ENCODE results near the gene BAZ1B.
A peak's percentile ranks its signal among the peaks of the same experiment; 100 is the strongest.
"Not testable (repeated sequence)": the region's sequence is repeated elsewhere in the genome, so short reads cannot be mapped to it uniquely, and the experiment has no call there.

BAZ1B gene

DNA sequence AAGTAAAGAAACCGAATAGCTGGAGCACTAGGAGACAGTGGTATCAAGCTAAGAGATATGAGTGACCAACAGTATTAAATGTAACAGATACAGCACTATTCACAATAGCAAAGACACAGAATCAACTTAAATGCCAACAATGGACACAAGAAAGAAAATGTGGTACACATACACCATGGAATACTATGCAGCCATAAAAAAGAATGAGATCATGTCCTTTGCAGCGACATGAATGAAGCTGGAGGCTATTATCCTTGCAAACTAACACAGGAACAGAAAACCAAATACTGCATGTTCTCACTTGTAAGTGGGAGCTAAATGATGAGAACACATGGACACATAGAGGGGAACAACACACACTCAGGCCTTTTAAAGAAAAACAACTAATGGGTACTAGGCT lies 26.6 kb downstream of the BAZ1B start:
- ATAC-seq, result not testable (repeated sequence)
- peak; percentile 63 for TF ChIP-seq ZNF8 (CRISPR knock-in tag; IDR thresholded peaks at IDR 0.05)

DNA sequence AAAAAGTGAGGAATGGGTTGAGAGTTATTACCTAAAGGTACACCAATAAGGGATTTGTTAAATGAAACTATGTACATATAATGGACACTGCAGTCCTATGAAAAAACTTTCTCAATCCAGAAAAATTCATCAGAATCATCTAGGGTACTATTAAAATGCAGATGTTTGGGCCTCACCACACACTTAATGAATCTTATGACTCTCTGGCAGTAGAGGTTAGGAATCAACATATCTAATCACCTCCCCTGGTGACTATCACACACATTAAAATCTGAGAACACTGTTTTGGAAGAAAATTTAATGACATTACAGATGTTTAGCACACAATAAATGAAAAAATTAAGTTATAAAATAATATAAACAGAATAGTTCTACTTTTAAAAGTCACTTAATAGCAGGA lies 32.1 kb downstream of the BAZ1B start:
- TF ChIP-seq ZFP3 (CRISPR knock-in tag; IDR thresholded peaks at IDR 0.05), result no peak
- no peak for TF ChIP-seq TCF4 (CRISPR knock-in tag; IDR thresholded peaks at IDR 0.05; ENCODE audit: borderline replicate concordance)
- TF ChIP-seq RARB (CRISPR knock-in tag; IDR thresholded peaks at IDR 0.05), result no peak
- no peak for TF ChIP-seq ESRRG (CRISPR knock-in tag; IDR thresholded peaks at IDR 0.05)
- TF ChIP-seq ZNF70 (CRISPR knock-in tag; IDR thresholded peaks at IDR 0.05), result no peak
- no peak for TF ChIP-seq ZFP30 (CRISPR knock-in tag; IDR thresholded peaks at IDR 0.05)
- TF ChIP-seq ARNTL (CRISPR knock-in tag; IDR thresholded peaks at IDR 0.05; ENCODE audit: borderline replicate concordance, low read depth), result no peak
- TF ChIP-seq, protein P1, sequence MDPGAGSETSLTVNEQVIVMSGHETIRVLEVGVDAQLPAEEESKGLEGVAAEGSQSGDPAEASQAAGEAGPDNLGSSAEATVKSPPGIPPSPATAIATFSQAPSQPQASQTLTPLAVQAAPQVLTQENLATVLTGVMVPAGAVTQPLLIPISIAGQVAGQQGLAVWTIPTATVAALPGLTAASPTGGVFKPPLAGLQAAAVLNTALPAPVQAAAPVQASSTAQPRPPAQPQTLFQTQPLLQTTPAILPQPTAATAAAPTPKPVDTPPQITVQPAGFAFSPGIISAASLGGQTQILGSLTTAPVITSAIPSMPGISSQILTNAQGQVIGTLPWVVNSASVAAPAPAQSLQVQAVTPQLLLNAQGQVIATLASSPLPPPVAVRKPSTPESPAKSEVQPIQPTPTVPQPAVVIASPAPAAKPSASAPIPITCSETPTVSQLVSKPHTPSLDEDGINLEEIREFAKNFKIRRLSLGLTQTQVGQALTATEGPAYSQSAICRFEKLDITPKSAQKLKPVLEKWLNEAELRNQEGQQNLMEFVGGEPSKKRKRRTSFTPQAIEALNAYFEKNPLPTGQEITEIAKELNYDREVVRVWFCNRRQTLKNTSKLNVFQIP (CRISPR knock-in tag; IDR thresholded peaks at IDR 0.05; ENCODE audit: borderline replicate concordance, low read depth), result no peak
- no peak for TF ChIP-seq CSDC2 (CRISPR knock-in tag; IDR thresholded peaks at IDR 0.05)
- TF ChIP-seq, protein P2, sequence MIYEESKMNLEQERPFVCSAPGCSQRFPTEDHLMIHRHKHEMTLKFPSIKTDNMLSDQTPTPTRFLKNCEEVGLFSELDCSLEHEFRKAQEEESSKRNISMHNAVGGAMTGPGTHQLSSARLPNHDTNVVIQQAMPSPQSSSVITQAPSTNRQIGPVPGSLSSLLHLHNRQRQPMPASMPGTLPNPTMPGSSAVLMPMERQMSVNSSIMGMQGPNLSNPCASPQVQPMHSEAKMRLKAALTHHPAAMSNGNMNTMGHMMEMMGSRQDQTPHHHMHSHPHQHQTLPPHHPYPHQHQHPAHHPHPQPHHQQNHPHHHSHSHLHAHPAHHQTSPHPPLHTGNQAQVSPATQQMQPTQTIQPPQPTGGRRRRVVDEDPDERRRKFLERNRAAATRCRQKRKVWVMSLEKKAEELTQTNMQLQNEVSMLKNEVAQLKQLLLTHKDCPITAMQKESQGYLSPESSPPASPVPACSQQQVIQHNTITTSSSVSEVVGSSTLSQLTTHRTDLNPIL (CRISPR knock-in tag; IDR thresholded peaks at IDR 0.05; ENCODE audit: low read depth), result no peak
- no peak for TF ChIP-seq PPARA (CRISPR knock-in tag; IDR thresholded peaks at IDR 0.05; ENCODE audit: borderline replicate concordance)
- TF ChIP-seq, protein P3, sequence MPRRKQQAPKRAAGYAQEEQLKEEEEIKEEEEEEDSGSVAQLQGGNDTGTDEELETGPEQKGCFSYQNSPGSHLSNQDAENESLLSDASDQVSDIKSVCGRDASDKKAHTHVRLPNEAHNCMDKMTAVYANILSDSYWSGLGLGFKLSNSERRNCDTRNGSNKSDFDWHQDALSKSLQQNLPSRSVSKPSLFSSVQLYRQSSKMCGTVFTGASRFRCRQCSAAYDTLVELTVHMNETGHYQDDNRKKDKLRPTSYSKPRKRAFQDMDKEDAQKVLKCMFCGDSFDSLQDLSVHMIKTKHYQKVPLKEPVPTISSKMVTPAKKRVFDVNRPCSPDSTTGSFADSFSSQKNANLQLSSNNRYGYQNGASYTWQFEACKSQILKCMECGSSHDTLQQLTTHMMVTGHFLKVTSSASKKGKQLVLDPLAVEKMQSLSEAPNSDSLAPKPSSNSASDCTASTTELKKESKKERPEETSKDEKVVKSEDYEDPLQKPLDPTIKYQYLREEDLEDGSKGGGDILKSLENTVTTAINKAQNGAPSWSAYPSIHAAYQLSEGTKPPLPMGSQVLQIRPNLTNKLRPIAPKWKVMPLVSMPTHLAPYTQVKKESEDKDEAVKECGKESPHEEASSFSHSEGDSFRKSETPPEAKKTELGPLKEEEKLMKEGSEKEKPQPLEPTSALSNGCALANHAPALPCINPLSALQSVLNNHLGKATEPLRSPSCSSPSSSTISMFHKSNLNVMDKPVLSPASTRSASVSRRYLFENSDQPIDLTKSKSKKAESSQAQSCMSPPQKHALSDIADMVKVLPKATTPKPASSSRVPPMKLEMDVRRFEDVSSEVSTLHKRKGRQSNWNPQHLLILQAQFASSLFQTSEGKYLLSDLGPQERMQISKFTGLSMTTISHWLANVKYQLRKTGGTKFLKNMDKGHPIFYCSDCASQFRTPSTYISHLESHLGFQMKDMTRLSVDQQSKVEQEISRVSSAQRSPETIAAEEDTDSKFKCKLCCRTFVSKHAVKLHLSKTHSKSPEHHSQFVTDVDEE (CRISPR knock-in tag; IDR thresholded peaks at IDR 0.05), result no peak
- TF ChIP-seq TOX (CRISPR knock-in tag; IDR thresholded peaks at IDR 0.05; ENCODE audit: borderline replicate concordance), result no peak
- TF ChIP-seq ZNF565 (CRISPR knock-in tag; conservative IDR thresholded peaks at IDR 0.05; ENCODE audit: low read depth), result no peak
- TF ChIP-seq, protein P4, sequence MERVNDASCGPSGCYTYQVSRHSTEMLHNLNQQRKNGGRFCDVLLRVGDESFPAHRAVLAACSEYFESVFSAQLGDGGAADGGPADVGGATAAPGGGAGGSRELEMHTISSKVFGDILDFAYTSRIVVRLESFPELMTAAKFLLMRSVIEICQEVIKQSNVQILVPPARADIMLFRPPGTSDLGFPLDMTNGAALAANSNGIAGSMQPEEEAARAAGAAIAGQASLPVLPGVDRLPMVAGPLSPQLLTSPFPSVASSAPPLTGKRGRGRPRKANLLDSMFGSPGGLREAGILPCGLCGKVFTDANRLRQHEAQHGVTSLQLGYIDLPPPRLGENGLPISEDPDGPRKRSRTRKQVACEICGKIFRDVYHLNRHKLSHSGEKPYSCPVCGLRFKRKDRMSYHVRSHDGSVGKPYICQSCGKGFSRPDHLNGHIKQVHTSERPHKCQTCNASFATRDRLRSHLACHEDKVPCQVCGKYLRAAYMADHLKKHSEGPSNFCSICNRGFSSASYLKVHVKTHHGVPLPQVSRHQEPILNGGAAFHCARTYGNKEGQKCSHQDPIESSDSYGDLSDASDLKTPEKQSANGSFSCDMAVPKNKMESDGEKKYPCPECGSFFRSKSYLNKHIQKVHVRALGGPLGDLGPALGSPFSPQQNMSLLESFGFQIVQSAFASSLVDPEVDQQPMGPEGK (CRISPR knock-in tag; IDR thresholded peaks at IDR 0.05; ENCODE audit: borderline replicate concordance), result no peak
- no peak for TF ChIP-seq ISL1 (CRISPR knock-in tag; IDR thresholded peaks at IDR 0.05)
- no peak for TF ChIP-seq ZC3H10 (CRISPR knock-in tag; IDR thresholded peaks at IDR 0.05)
- no peak for TF ChIP-seq GLIS3 (CRISPR knock-in tag; IDR thresholded peaks at IDR 0.05)
- no peak for ATAC-seq

DNA sequence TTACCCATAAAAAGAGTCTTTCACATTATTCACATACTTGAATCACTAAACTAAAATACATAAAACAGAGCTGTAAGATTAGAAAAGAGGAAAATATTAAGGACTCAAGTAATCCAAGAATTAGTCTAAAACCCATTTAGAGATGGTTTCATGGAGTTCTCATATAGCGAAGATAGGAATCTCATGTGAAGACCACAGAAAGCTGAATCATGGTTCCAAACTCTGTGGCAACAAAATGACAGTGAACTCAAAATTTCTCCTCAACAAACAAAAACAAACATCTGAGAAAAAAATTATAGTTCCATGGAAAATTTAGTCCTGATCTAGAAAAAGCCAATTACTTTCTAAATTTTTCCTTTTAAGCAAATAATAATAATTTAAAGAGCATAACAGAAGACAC lies 34.6 kb downstream of the BAZ1B start:
- ATAC-seq, result no peak
- TF ChIP-seq, protein P2 (CRISPR knock-in tag; IDR thresholded peaks at IDR 0.05; ENCODE audit: low read depth), result no peak
- TF ChIP-seq OSR1 (CRISPR knock-in tag; IDR thresholded peaks at IDR 0.05), result no peak

DNA sequence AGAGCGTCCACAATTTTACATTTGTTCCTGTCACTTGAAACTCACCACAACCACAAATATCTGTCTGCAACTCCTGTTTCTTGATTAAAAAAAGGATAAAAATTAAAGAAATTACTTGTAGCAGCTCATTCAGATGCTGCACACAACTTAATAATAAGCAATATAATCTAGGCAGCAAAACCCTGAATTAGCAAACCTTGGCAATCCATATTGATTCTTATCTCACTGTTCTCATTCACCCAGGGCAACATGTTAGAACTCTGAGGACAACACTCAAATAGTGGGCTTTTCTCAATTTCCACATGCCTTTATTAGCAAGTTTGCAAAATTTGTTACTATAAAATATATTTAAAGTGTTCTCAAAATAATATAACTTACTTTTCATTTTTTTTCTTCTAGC lies 38.9 kb downstream of the BAZ1B start:
- TF ChIP-seq, protein P1 (CRISPR knock-in tag; IDR thresholded peaks at IDR 0.05; ENCODE audit: borderline replicate concordance, low read depth), result no peak
- no peak for ATAC-seq

Data from SK-N-SH treated with all-trans-retinoic acid at 6 μM for 48 hours (cell line).